Liver (tissue), 9 donors: ENCODE data around the gene GALK2. TPM values are rescaled to one million over a fixed set of nuclear protein-coding genes. Genes with fewer than 3 reads are reported as not detected.

Experiments
- DNase-seq: peaks from one replicate; pipeline ENCODE4 v3.0.0-alpha.2; 2017; ENCODE audit warnings: low spot score
- H3K27ac ChIP-seq, 2 donors: one replicate each; pipeline ENCODE4 v1.7.0; 2013; ENCODE audit warnings: inconsistent platforms in 2 of 2, low read length in 2 of 2, control low read depth in 1 of 2, low read depth in 1 of 2, mild to moderate bottlenecking in 1 of 2
- H3K27me3 ChIP-seq, 4 donors: one replicate each; pipeline versions ENCODE4 v1.6.1 to v1.7.0; 2013; ENCODE audit warnings: low read length in 3 of 4, inconsistent platforms in 1 of 4, mild to moderate bottlenecking in 1 of 4, moderate library complexity in 1 of 4; ENCODE audit not compliant: control insufficient read depth in 4 of 4, insufficient read depth in 4 of 4
- H3K36me3 ChIP-seq, 4 donors: one replicate each; pipeline versions ENCODE4 v1.6.1 to v1.7.0; 2013; ENCODE audit warnings: low read length in 3 of 4, mild to moderate bottlenecking in 3 of 4, low read depth in 1 of 4, moderate library complexity in 1 of 4; ENCODE audit not compliant: control insufficient read depth in 4 of 4, insufficient read depth in 3 of 4
- H3K4me1 ChIP-seq, 4 donors: one replicate each; pipeline versions ENCODE4 v1.6.1 to v1.7.0; 2013; ENCODE audit warnings: low read length in 3 of 4, mild to moderate bottlenecking in 3 of 4, moderate library complexity in 1 of 4; ENCODE audit not compliant: control insufficient read depth in 4 of 4, insufficient read depth in 4 of 4
- H3K4me3 ChIP-seq, 3 donors: one replicate each; pipeline versions ENCODE4 v1.6.1 to v1.7.0; 2013; ENCODE audit warnings: low read length in 3 of 3, control low read depth in 1 of 3, low read depth in 1 of 3, mild to moderate bottlenecking in 1 of 3
- H3K9ac ChIP-seq, 2 donors: one replicate each; pipeline ENCODE4 v1.7.0; 2013; ENCODE audit warnings: low read length in 2 of 2, mild to moderate bottlenecking in 2 of 2, moderate library complexity in 2 of 2, control low read depth in 1 of 2, low read depth in 1 of 2
- H3K9me3 ChIP-seq, 4 donors: one replicate each; pipeline versions ENCODE4 v1.6.1 to v1.7.0; 2013; ENCODE audit warnings: low read length in 3 of 4; ENCODE audit not compliant: control insufficient read depth in 4 of 4
- EGR1 ChIP-seq, 2 donors: IDR thresholded peaks; 2 replicates each; pipeline ENCODE4 v1.6.1; 2016 to 2018; ENCODE audit warnings: antibody characterized with exemption in 2 of 2, low read depth in 2 of 2
- FOXA2 ChIP-seq: IDR thresholded peaks from 2 replicates; pipeline ENCODE4 v1.6.1; 2016; ENCODE audit warnings: antibody characterized with exemption
- GABPA ChIP-seq, 2 donors: IDR thresholded peaks in 1 of 2; conservative IDR thresholded peaks in 1 of 2; 2 replicates each; pipeline ENCODE4 v1.6.1; 2016; ENCODE audit warnings: antibody characterized with exemption in 2 of 2, mild to moderate bottlenecking in 1 of 2, moderate library complexity in 1 of 2
- HNF4A ChIP-seq, 2 donors: conservative IDR thresholded peaks; 2 replicates each; pipeline ENCODE4 v1.6.1; 2016; ENCODE audit warnings: antibody characterized with exemption in 2 of 2, mild to moderate bottlenecking in 2 of 2
- HNF4G ChIP-seq: IDR thresholded peaks from 2 replicates; pipeline ENCODE4 v1.6.1; 2016; ENCODE audit warnings: antibody characterized with exemption
- RXRA ChIP-seq, 2 donors: IDR thresholded peaks; 2 replicates each; pipeline ENCODE4 v1.6.1; 2017 to 2018; ENCODE audit warnings: antibody characterized with exemption in 2 of 2, mild to moderate bottlenecking in 1 of 2
- TAF1 ChIP-seq: conservative IDR thresholded peaks from 2 replicates; pipeline ENCODE4 v1.6.1; 2016; ENCODE audit warnings: antibody characterized with exemption, mild to moderate bottlenecking
- YY1 ChIP-seq: IDR thresholded peaks from 2 replicates; pipeline ENCODE4 v1.6.1; 2016; ENCODE audit warnings: antibody characterized with exemption, mild to moderate bottlenecking
- WGBS: extraction: QIAGEN DNeasy Blood & Tissue Kit; methylation state at CpG from one replicate; pipeline ENCODE4 v1.1.7; 2013; 5-methylcytosine and 5-hydroxymethylcytosine counted together
- polyA plus RNA-seq, 2 donors: library from polyadenylated mRNA; stranded (reverse) in 1 of 2; unstranded in 1 of 2; fragments of 200-250 nt in 1 of 2; fragments of >200 nt in 1 of 2; fragmentation: Nextera tagmentation in 1 of 2; extraction: Ambion mirVana in 1 of 2; gene quantifications; one replicate each; pipeline versions ENCODE4 v1.2.1 to v1.2.3, GENCODE V29; 2013 to 2015
- total RNA-seq, 2 donors: library from RNA; depleted of rRNA; stranded (reverse); fragments of >200 nt; gene quantifications; one replicate each; pipeline ENCODE4 v1.2.3, GENCODE V29; 2014
- TF ChIP-seq, protein P1 (sequence below): IDR thresholded peaks from 2 replicates; pipeline ENCODE4 v1.6.1; 2016; ENCODE audit warnings: antibody characterized with exemption, mild to moderate bottlenecking
- TF ChIP-seq, protein P2 (sequence below): IDR thresholded peaks from 2 replicates; pipeline ENCODE4 v1.6.1; 2016; ENCODE audit warnings: antibody characterized with exemption
- TF ChIP-seq, protein P3 (sequence below): IDR thresholded peaks from 2 replicates; pipeline ENCODE4 v1.6.1; 2016; ENCODE audit warnings: antibody characterized with exemption
- donor health status: healthy.
- donor health status: healthy.
- donor health status: healthy.
- donor health status: healthy.
- donor health status: healthy.

The GALK2 gene
- total and polyA plus RNA-seq, 4 donors, result 18.1 to 57.0 (median 24.5) TPM

DNA sequence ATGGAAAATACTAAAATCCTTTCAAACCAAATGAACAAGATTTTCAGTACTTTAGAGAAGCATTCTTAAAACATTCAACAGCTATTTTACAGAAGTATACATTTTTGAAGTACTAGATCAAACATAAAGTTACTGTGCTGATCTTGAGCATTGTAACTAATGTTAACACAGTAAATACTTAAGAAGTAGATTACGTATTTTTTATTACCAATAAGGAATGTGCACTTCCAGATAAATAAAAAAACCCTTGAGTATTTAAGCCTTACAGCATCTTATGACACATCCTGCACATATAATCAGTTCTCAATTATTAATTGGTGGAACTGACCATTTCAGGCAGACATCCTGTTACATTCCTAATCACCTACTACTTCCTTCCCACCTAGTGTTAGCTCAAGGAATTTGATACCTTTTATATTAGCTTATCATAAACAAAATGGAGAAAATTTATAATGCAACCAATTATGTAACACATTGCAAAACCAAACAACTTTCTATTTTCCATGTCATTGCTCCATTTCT lies 47.4 kb upstream of the GALK2 start (continued):
- TF ChIP-seq, protein P1, sequence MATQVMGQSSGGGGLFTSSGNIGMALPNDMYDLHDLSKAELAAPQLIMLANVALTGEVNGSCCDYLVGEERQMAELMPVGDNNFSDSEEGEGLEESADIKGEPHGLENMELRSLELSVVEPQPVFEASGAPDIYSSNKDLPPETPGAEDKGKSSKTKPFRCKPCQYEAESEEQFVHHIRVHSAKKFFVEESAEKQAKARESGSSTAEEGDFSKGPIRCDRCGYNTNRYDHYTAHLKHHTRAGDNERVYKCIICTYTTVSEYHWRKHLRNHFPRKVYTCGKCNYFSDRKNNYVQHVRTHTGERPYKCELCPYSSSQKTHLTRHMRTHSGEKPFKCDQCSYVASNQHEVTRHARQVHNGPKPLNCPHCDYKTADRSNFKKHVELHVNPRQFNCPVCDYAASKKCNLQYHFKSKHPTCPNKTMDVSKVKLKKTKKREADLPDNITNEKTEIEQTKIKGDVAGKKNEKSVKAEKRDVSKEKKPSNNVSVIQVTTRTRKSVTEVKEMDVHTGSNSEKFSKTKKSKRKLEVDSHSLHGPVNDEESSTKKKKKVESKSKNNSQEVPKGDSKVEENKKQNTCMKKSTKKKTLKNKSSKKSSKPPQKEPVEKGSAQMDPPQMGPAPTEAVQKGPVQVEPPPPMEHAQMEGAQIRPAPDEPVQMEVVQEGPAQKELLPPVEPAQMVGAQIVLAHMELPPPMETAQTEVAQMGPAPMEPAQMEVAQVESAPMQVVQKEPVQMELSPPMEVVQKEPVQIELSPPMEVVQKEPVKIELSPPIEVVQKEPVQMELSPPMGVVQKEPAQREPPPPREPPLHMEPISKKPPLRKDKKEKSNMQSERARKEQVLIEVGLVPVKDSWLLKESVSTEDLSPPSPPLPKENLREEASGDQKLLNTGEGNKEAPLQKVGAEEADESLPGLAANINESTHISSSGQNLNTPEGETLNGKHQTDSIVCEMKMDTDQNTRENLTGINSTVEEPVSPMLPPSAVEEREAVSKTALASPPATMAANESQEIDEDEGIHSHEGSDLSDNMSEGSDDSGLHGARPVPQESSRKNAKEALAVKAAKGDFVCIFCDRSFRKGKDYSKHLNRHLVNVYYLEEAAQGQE, result no peak

DNA sequence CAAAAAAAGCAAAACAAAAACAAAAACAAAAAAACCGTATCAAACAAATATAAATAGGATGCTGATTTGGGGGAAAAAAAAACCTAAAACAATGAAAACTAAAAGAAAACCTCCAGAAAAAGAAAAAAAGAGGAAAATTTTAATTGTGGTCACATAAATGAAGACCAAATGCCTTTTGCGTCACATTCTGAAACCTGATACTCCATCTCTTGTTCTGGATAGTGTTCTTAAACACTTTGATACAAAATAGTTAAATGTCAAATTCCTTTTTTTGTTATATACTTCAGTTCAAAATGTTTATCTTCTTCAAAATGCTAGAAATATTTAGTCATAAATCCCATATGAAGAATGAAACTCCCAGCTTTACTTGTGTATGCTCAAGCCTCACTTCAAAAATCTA lies 45.7 kb upstream of the GALK2 start:
- peaks cover 4 to 23% (median 22%) of the 10 kb centered on the region in 4 donors for H3K36me3 ChIP-seq
- no peak for DNase-seq
- no peaks in the 10 kb centered on the region for H3K4me1 ChIP-seq
- H3K27me3 ChIP-seq, result no peaks in the 10 kb centered on the region
- TF ChIP-seq HNF4A (conservative IDR thresholded peaks at IDR 0.05) (no peak), TAF1 (no peak), EGR1 (IDR thresholded peaks at IDR 0.05; ENCODE audit: low read depth in 2 of 2) (no peak)
- TF ChIP-seq, protein P2, sequence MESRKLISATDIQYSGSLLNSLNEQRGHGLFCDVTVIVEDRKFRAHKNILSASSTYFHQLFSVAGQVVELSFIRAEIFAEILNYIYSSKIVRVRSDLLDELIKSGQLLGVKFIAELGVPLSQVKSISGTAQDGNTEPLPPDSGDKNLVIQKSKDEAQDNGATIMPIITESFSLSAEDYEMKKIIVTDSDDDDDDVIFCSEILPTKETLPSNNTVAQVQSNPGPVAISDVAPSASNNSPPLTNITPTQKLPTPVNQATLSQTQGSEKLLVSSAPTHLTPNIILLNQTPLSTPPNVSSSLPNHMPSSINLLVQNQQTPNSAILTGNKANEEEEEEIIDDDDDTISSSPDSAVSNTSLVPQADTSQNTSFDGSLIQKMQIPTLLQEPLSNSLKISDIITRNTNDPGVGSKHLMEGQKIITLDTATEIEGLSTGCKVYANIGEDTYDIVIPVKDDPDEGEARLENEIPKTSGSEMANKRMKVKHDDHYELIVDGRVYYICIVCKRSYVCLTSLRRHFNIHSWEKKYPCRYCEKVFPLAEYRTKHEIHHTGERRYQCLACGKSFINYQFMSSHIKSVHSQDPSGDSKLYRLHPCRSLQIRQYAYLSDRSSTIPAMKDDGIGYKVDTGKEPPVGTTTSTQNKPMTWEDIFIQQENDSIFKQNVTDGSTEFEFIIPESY, result no peak
- H3K9me3 ChIP-seq, result no peaks in the 10 kb centered on the region
- no peak overlapping the region for H3K4me3 ChIP-seq
- WGBS, result 90% methylated on average over 2 of the region's 2 CpGs
- H3K9ac ChIP-seq, result no peak overlapping the region
- no peak overlapping the region for H3K27ac ChIP-seq

DNA sequence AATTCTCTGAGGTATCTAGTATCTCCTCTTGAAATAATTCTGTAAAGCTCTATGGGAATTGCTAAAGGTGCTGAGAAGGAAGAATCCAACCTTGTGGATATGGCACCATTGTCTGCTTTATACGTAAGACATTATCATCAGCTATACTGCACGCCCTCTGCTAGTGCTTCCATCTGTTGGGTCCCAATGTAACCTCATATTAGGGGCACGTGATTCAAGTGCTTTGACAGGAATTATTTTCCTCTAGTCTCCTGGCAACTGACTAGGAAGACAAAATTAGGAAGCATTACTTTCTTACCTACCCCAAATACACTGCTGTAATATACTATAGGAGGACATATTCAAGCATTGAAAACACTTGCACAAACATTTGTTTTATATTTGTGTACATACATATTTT lies 38.6 kb upstream of the GALK2 start:
- TF ChIP-seq FOXA2, result no peak
- no peak for TF ChIP-seq HNF4G
- TF ChIP-seq, protein P3, sequence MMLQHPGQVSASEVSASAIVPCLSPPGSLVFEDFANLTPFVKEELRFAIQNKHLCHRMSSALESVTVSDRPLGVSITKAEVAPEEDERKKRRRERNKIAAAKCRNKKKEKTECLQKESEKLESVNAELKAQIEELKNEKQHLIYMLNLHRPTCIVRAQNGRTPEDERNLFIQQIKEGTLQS, result no peak
- no peak for TF ChIP-seq EGR1 (IDR thresholded peaks at IDR 0.05; ENCODE audit: low read depth in 2 of 2)
- no peak for TF ChIP-seq YY1
- TF ChIP-seq GABPA (IDR thresholded peaks at IDR 0.05 in 1 of 2, conservative IDR thresholded peaks at IDR 0.05 in 1 of 2), result no peak
- no peak for TF ChIP-seq RXRA (IDR thresholded peaks at IDR 0.05)
- no peak for TF ChIP-seq HNF4A (conservative IDR thresholded peaks at IDR 0.05)
- no peaks in the 10 kb centered on the region for H3K27me3 ChIP-seq
- no peak for DNase-seq

More for the DNA sequence above, 38.6 kb upstream of the GALK2 start:
- Histone ChIP-seq H3K4me1 (no peaks in the 10 kb centered on the region), H3K9me3 (no peaks in the 10 kb centered on the region), H3K36me3 (peaks cover 4 to 64% (median 57%) of the 10 kb centered on the region in 4 donors), H3K27ac (no peak overlapping the region), H3K4me3 (no peak overlapping the region), H3K9ac (no peak overlapping the region)
- 93% methylated on average over 3 of the region's 3 CpGs for WGBS
